CD4-positive, alpha-beta T cell (primary cell): ENCODE results near the gene TAF6L. TPM values are rescaled to one million over a fixed set of nuclear protein-coding genes. Genes with fewer than 3 reads are reported as not detected.

ENCODE experiments used
- ATAC-seq: fragments of 200-7000 bp; cut with Tn5 transposase; one replicate; pipeline ENCODE4 v1.10.0; 2022; ENCODE audit warnings: mild to moderate bottlenecking; ENCODE audit not compliant: poor library complexity
- CTCF ChIA-PET: fragments of 350-600 bp; sonication (Branson Sonifier 250); formaldehyde crosslinking; loops from one replicate; lab custom pipeline; 2021; ENCODE audit warnings: antibody characterized with exemption, inconsistent platforms; lab: Charles Lee
- POLR2A ChIA-PET: fragments of 350-600 bp; sonication (Branson Sonifier 250); formaldehyde crosslinking; loops from one replicate; lab custom pipeline; 2021; ENCODE audit warnings: antibody characterized with exemption, inconsistent platforms; lab: Charles Lee
- DNase-seq, 14 experiments: peaks; one replicate each; pipeline ENCODE4 v3.0.0-alpha.2; 2013 to 2020; ENCODE audit warnings: mixed read lengths in 2 of 14
- H3K27ac ChIP-seq, 2 donors: one replicate each; pipeline versions ENCODE4 v1.5.1 to v1.7.0; 2013; ENCODE audit warnings: low read length in 2 of 2, low read depth in 1 of 2, mild to moderate bottlenecking in 1 of 2
- H3K27me3 ChIP-seq, 2 experiments: 1 replicate in 1 of 2; 2 replicates in 1 of 2; pipeline versions ENCODE4 v1.6.1 to v1.7.0; 2013; ENCODE audit warnings: low read length in 2 of 2, control low read depth in 1 of 2, mild to moderate bottlenecking in 1 of 2, moderate library complexity in 1 of 2; ENCODE audit not compliant: insufficient read depth in 2 of 2, control insufficient read depth in 1 of 2
- H3K36me3 ChIP-seq: one replicate; pipeline ENCODE4 v1.6.1; 2013; ENCODE audit warnings: low read length, control low read depth; ENCODE audit not compliant: insufficient read depth
- H3K4me1 ChIP-seq: one replicate; pipeline ENCODE4 v1.6.1; 2013; ENCODE audit warnings: low read length, control low read depth; ENCODE audit not compliant: insufficient read depth
- H3K4me3 ChIP-seq: one replicate; pipeline ENCODE4 v1.5.1; 2013; ENCODE audit warnings: mild to moderate bottlenecking, low read length, moderate library complexity
- H3K9me3 ChIP-seq, 2 experiments: 1 replicate in 1 of 2; 2 replicates in 1 of 2; pipeline versions ENCODE4 v1.6.1 to v1.7.0; 2013; ENCODE audit warnings: low read length in 2 of 2, mild to moderate bottlenecking in 2 of 2, control low read depth in 1 of 2, moderate library complexity in 1 of 2; ENCODE audit not compliant: control insufficient read depth in 1 of 2, insufficient read depth in 1 of 2
- H3K27ac Mint-ChIP-seq: one replicate; pipeline ENCODE4 v1.8.0; 2020; ENCODE audit warnings: mixed read lengths
- H3K27me3 Mint-ChIP-seq: one replicate; pipeline ENCODE4 v1.8.0; 2021; ENCODE audit warnings: mixed read lengths
- H3K36me3 Mint-ChIP-seq: one replicate; pipeline ENCODE4 v1.8.0; 2021; ENCODE audit warnings: low read depth, mixed read lengths
- H3K4me1 Mint-ChIP-seq: one replicate; pipeline ENCODE4 v1.8.0; 2021; ENCODE audit warnings: low read depth, mixed read lengths
- H3K4me3 Mint-ChIP-seq: one replicate; pipeline ENCODE4 v1.8.0; 2020; ENCODE audit warnings: mild to moderate bottlenecking, mixed read lengths
- H3K9me3 Mint-ChIP-seq: one replicate; pipeline ENCODE4 v1.8.0; 2020; ENCODE audit warnings: mixed read lengths
- intact Hi-C, 2 experiments: fragments of 100-400 bp; cut with DNase I in 1 of 2; cut with micrococcal nuclease in 1 of 2; formaldehyde crosslinking; loops; one replicate each; pipeline versions ENCODE4 v1.15.1 to v1.9.0; 2023 to 2025; cut with DNase I, micrococcal nuclease
- total RNA-seq, 174 experiments: library from RNA in 2 of 174; stranded (reverse) in 2 of 174; gene quantifications; one replicate each; pipeline ENCODE4 v1.2.3 and lab custom pipeline; 2021 to 2026
- TF ChIP-seq, protein P1 (sequence below): fragments of 200-600 bp; IDR thresholded peaks from one replicate; pipeline ENCODE4 v1.8.0; 2022; ENCODE audit warnings: antibody characterized with exemption, mild to moderate bottlenecking

The TAF6L gene
- total RNA-seq, 2 experiments from 2014 or later: 11.5 to 11.8 TPM

DNA sequence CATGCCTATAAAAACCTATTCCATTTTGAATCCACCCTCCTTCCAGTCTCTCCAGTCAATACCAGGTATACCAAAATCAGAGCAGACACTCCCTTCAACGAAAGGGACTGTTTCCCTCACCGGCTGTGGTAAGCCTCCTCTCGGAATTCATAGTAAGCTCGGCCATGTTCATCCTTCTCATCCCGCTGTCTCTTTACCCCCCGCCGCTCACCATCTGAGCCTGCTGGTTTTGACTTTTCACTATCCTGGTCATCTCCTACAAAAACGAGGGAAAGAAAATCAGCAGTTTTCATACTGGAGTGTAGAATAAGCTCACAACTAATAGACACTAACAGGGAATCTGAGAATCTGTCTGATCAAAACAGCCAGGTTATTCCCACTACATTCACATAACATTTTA lies 47.0 kb upstream of the TAF6L start:
- Mint-ChIP-seq H3K27ac (peak overlapping the region; percentile 98), H3K36me3 (peaks cover 93% of the 10 kb centered on the region), H3K4me3 (peak overlapping the region; percentile 84), H3K4me1 (peaks cover 81% of the 10 kb centered on the region), H3K27me3 (no peaks in the 10 kb centered on the region), H3K9me3 (no peaks in the 10 kb centered on the region)
- intact Hi-C loops: loop anchor here in 1 of 2 experiments (1.0 kb wide), 1 partner anchor 11 kb away; no protein-coding TSS in a partner anchor
- Histone ChIP-seq H3K4me1 (peaks cover 31% of the 10 kb centered on the region), H3K9me3 (no peaks in the 10 kb centered on the region), H3K27me3 (no peaks in the 10 kb centered on the region), H3K36me3 (peaks cover 55% of the 10 kb centered on the region), H3K27ac (no peak overlapping the region), H3K4me3 (peak overlapping the region; percentile 65)
- no peak for ATAC-seq
- DNase-seq: no peak
- CTCF ChIA-PET: interaction anchor here (8.3 kb wide), 1 partner anchor 63 kb away, joined by 44 read pairs; the partner anchor contains the start of gene TMEM179B
- TF ChIP-seq, protein P1, sequence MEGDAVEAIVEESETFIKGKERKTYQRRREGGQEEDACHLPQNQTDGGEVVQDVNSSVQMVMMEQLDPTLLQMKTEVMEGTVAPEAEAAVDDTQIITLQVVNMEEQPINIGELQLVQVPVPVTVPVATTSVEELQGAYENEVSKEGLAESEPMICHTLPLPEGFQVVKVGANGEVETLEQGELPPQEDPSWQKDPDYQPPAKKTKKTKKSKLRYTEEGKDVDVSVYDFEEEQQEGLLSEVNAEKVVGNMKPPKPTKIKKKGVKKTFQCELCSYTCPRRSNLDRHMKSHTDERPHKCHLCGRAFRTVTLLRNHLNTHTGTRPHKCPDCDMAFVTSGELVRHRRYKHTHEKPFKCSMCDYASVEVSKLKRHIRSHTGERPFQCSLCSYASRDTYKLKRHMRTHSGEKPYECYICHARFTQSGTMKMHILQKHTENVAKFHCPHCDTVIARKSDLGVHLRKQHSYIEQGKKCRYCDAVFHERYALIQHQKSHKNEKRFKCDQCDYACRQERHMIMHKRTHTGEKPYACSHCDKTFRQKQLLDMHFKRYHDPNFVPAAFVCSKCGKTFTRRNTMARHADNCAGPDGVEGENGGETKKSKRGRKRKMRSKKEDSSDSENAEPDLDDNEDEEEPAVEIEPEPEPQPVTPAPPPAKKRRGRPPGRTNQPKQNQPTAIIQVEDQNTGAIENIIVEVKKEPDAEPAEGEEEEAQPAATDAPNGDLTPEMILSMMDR: no peak
- POLR2A ChIA-PET: interaction anchor here (0.5 to 6.7 kb wide), 9 partner anchors 15 to 132 kb away, joined by 3 to 73 read pairs (median 7); partner anchors contain the start of genes POLR2G, TMEM179B and ZBTB3

DNA sequence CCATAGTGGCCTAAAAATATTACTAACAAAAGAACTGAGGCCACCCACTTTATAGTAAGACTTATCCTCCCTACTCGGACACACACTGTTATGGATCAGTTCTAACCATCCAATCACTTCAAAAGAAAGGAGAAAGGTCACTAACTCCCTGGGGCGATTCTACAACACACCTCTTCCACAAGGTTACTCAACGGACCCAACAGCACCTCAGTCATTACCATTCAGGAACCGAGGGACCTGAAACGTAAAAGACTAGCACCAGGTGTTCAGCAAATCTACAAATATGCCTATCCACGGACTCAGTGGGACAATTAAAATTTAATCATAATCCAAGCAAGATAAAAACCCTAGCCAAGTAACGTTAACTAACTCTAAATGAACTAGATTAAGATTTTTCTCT lies 45.5 kb upstream of the TAF6L start:
- peak overlapping the region; percentile 42 to 97 for H3K27ac ChIP-seq
- Mint-ChIP-seq H3K4me3 (peak overlapping the region; percentile 84), H3K36me3 (peaks cover 85% of the 10 kb centered on the region), H3K27me3 (no peaks in the 10 kb centered on the region), H3K27ac (peak overlapping the region; percentile 98), H3K4me1 (peaks cover 81% of the 10 kb centered on the region), H3K9me3 (no peaks in the 10 kb centered on the region)
- CTCF ChIA-PET: interaction anchor here (0.7 to 8.3 kb wide), 4 partner anchors 62 to 382 kb away, joined by 3 to 44 read pairs (median 4); partner anchors contain the start of genes SLC3A2 and TMEM179B
- no peak for DNase-seq
- no peaks in the 10 kb centered on the region for H3K9me3 ChIP-seq
- peaks cover 46% of the 10 kb centered on the region for H3K4me1 ChIP-seq
- intact Hi-C loops: loop anchor here in 1 of 2 experiments (5.0 kb wide), 2 partner anchors 47 to 117 kb away; partner anchors contain the start of gene TAF6L
- peaks cover 41% of the 10 kb centered on the region for H3K36me3 ChIP-seq
- POLR2A ChIA-PET: interaction anchor here (0.9 to 7.9 kb wide), 14 partner anchors 9 to 173 kb away, joined by 3 to 228 read pairs (median 40); partner anchors contain the start of genes BSCL2, C11orf98, CSKMT and GNG3
- H3K27me3 ChIP-seq: no peaks in the 10 kb centered on the region
- TF ChIP-seq, protein P1: no peak
- ATAC-seq: no peak
- peak overlapping the region; percentile 65 for H3K4me3 ChIP-seq

DNA sequence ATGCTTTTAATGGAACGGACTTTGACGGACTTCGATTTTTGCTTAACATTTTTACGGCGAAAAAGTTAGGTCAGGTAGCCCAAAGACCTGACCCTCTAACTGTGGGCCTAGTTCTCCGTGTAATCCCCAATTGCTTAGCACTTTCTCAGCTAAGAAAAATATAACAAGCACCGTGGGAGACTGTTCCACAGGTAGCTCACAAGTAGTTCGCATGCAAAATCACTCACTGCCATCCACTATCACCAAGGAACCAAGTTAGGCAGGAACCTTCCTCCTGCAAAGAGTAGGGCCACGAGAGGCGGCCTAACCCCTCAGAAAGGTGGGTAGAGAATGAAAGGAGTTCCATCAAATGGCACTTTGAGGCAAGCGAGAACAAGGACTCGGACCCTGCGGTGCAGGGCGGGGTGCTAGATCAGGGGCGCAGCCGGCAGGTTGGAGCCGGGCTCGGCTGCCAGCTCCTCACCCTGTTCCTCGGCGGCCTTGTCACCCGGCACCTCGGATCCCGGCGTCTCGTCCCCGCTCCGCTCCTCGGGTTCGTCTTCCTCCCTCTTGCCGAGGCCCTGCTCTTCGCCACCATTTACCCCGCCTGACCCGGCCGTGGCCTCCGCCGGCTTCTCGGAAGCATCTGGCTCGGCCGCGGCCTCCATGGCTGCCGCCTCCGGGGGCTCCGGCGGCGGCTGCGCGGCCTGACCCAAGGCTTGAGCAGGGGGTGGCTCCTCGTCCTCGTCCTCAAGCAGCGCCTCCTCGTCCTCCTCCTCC lies 44.9 kb upstream of the TAF6L start:
- intact Hi-C loops: loop anchor here in 1 of 2 experiments (5.0 kb wide), 2 partner anchors 46 to 116 kb away; partner anchors contain the start of gene TAF6L
- no peaks in the 10 kb centered on the region for H3K27me3 Mint-ChIP-seq
- peak overlapping the region; percentile 84 for H3K4me3 Mint-ChIP-seq
- peak overlapping the region; percentile 98 for H3K27ac Mint-ChIP-seq
- Histone ChIP-seq H3K27me3 (no peaks in the 10 kb centered on the region), H3K36me3 (peaks cover 38% of the 10 kb centered on the region), H3K27ac (peak overlapping the region; percentile 42 to 97), H3K9me3 (no peaks in the 10 kb centered on the region), H3K4me1 (peaks cover 49% of the 10 kb centered on the region), H3K4me3 (peak overlapping the region; percentile 65)
- no peaks in the 10 kb centered on the region for H3K9me3 Mint-ChIP-seq
- ChIA-PET CTCF (interaction anchor here (0.7 to 8.3 kb wide), 4 partner anchors 27 to 155 kb away, joined by 4 to 44 read pairs (median 8); partner anchors contain the start of genes SLC3A2, TMEM179B and ZBTB3), POLR2A (interaction anchor here (0.9 to 7.9 kb wide), 32 partner anchors 10 to 1591 kb away, joined by 3 to 228 read pairs (median 14); partner anchors contain the start of genes B3GAT3, BSCL2, C11orf98 and CSKMT)
- peak in 2 of 14 experiments; percentile 25 to 28 for DNase-seq
- no peak for ATAC-seq
- H3K36me3 Mint-ChIP-seq: peaks cover 82% of the 10 kb centered on the region
- TF ChIP-seq, protein P1: no peak
- H3K4me1 Mint-ChIP-seq: peaks cover 80% of the 10 kb centered on the region
